GM19023 (cell line): ENCODE measurements around the gene SUSD4.

ENCODE experiments used
- ATAC-seq: cut with Tn5 transposase; IDR thresholded peaks from one replicate; pipeline ENCODE4 v1.9.1; 2021; ENCODE audit warnings: mild to moderate bottlenecking, moderate library complexity; ENCODE audit not compliant: unreplicated experiment

SUSD4 gene

DNA sequence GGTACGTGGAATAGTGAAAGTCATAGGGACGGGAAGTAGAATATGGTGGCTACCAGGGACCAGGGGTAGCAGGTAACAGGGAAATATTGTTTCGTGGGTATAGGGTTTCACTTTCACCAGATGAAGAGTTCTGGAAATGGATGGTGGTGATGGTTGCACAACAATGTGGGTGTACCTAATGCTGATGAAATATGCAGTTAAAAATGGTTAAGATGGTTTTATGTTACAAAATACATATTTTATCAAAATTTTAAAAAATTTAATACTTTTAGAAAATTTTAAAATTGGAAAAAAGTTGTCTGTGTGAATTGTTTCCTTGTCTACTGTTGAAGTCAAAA, 165.4 kb downstream of the SUSD4 start:
- no peak for ATAC-seq

DNA sequence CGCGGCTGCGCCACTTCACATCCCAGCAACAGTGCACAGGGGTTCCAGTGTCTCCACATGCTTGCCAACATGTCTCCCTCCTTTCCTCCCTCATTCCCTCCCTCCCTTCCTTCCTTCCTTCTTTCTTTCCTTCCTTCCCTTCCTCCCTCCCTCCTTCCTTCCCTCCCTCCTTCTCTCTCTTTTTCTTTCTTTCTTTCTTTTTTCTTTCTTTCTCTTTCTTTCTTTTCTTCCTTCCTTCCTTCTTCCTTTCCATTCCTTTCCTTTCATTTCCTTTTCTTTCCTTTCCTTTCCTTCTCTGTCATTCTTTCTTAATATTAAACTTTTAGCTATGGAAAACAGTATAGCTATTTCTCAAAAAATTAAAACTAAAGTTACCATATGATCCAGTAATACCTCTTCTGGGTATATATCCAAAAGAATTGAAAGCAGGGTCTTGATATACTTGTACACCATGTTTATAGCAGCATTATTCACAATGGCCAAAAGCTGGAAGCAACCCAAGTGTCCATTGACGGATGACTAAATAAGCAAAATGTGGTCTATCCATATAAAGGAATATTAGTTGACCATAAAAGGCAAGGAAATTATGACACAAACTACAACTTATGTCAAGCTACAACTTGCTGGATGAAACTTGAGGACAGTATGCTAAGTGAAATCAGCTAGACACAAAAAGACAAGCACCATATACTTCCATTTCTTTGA, 165.9 kb downstream of the SUSD4 start:
- no peak for ATAC-seq

DNA sequence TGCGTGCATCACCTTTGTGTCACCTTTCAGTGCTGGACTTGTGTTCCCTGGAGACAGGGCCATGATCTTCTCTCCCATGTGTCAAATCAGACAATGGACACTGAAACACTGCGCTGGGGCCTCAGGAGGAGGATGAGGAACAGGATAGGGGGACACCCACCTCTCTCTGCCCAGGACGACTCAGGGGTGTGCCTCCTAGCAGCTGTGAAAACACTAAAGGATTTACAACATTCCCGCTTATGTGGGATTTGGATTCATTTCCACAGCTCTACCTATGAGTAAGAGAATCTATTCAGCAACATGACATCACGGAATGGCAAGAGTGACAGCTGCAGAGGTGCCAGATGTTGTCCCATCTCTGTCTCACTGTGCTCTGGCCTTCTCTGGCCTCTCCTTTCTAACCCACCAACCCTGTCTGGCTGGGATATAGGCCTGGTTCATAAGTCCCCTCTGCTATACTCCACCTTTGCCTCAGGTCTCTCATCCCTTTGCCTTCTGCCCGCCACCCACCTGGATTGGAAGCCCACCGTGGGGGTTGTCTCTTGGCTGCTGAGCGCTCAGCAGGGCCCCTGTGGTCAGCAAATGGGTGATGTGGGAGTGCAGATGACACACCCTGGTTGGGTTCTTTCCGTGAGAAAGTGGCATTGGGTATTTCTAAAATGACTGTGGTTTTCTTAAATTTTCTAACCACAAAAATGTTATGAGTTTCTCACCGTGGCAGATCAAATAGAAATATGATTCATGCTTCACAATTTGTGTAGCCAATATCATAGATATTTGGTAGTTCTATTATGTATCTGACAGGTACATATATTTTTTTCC, 173.9 kb downstream of the SUSD4 start:
- ATAC-seq: no peak

DNA sequence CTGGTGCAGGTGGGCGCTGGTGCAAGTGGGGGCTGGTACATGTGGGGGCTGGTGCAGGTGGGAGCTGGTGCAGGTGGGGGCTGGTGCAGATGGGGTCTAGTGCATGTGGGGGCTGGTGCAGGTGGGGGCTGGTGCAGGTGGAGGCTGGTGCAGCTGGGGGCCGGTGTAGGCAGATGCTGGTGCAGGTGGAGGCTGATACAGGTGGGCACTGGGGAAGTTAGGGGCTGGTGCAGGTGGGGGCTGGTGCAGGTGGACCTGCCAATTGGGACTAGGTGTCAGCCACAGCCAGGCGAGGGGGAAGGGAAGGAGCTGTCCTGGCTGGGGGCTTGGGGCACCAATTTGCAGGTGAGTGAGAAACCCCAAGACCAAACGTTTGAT, 174.5 kb downstream of the SUSD4 start:
- no peak for ATAC-seq

DNA sequence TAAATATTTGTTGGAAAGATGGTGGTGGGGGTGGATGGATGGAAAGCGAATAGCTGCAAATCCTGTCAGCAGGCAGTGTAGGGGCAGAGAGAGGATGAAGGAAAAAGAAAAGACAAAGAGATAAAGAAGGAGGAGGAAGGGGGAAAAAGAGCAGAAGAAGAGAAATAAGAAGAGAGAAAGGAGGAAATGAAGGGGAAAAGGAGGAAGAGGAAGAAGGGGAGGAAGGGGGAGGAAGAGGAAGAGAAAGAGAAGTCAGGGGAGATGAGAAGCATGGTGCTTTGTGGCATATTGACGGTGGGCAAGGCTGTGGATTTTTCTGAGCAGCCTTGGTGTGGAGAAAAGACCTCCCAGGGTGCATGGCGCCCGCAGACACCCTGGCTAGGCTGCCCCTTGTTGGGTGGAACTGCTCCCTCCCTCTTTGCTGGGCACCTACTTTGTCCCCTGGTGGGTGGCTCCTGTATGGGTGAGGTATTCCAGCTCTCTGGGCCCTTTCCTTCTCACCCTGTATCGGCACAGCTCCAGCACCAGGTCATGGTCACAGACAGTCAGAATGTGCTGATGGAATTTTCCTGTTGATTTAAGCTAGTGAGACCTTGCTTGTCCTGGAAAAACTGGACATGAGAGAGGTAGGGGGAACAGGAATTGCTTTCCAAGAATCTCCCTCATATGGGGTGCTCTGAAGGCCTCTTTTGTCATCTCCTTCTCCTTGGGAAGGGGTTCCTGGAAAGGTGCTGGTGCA, 175.2 kb downstream of the SUSD4 start:
- ATAC-seq: no peak

DNA sequence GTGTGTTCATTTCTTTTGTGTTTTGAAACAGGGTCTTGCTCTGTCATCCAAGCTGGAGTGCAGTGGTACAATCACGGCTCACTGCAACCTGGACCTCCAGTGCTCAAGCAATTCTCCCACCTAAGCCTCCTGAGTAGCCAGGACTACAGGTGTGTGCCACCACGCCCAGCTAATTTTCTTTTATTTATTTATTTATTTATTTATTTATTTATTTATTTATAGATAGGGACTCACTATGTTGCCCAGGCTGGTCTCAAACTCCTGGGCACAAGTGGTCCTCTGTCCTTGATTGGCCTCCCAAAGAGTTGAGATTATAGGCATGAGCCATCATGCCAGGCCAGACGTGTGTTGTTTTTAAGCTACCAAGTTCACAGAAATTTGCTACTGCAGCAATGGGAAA, 177.2 kb downstream of the SUSD4 start:
- ATAC-seq: no peak

DNA sequence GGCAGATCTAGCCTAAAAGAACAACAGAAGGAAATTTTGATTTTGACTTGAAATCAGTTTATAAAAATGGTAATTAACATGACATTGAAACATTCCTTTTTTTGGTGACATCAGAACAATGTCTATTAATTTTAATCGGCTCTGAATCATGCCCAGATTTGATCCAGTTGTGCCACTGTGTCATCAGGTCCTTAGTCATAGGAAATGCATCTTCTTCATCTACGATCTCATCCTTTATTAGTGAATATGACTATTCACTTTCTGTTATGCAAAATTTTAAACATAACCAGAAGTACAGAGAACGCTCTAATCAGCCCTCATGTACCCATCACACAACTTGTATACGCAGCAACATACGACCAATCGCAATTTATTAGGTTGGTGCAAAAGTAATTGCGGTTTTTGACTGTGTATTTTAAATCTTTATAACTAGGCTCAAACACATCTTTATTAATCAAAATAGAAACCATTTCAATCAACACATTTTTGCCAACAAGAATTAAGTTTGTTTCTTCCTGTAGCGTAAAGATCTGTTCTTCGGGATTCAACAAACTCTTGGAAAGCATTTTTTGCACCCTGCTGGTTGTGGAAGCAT, 180.6 kb downstream of the SUSD4 start:
- no peak for ATAC-seq

DNA sequence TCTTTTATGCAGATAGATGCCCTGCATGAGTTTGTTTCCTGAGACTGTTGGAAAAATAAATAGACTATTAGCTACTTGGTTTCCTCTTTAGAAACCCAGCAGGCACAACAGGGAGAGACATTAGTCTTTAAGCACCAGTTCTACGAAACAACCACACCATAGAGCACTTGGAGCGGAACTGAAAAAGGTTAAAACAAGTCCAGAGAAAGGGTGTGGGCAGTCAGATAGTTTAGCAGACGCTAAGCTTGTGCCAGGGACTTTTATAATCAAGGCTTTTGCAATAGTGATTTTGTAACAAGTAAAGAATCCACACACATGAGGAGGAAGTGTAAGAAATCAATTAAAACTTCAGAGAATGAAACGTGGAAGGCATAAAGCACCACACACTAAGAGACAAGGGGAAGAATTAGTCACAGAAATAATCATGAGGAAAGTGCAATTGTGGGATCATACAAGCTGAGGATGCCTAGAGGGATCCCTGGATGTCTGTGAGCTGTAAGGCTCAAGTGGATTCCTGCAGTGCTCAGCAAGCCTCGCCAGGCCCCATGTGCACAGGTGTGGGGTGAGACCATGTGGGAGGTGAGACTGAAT, 183.2 kb downstream of the SUSD4 start:
- ATAC-seq: no peak

DNA sequence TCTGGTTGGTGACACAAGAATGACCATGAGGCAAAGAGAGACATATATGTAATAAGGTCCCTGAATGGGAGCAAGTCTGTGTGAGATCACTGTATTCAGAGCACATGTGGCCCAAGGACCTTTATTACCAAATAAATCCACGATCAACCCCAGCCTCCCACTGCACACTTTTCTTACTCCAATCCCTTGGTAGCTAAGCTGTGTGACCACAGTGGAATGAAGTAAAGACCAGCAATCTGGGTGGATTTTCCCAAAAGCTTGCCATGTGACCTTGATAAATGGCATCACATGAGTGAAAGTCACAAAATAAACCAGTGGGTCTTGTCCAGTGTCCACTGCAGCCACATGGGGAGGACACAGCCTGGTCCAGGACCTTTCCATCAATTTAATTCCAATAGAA, 184.2 kb downstream of the SUSD4 start:
- no peak for ATAC-seq

DNA sequence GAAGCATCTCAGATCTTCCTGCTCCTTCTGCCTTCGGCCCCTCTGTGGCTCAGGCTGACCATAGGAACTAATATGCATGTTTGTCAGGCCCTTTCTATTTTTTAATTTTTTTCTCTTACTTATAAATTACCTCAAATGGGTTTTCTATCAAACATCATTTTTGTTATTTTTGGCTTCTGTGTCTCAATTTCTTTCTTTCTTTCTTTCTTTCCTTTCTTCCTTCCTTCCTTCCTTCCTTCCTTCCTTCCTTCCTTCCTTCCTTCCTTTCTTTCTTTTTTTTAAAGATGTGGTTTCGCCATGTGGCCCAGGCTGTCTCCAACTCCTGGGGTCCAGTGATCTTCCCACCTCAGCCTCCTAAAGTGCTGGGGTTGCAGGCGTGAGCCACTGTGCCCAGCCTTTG, 184.7 kb downstream of the SUSD4 start:
- no peak for ATAC-seq

DNA sequence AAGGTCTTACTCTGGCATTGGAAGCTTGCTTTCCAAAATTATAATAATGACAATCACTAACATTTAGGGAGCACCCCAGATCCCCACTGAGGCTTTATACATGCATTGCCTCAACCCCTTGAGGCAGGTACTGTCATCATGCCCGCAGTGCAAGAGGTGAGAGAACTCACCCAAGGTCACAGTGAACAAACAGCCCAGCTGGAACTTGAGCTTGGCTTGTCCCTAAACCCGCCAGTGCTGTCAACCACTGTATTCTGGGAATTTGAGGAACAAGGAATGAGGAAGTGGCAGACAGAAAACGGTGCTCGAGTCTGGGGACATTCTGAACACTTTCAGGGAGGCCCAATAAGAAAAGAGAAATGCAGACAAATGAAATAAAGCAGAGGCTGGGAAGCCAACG, 186.3 kb downstream of the SUSD4 start:
- no peak for ATAC-seq

DNA sequence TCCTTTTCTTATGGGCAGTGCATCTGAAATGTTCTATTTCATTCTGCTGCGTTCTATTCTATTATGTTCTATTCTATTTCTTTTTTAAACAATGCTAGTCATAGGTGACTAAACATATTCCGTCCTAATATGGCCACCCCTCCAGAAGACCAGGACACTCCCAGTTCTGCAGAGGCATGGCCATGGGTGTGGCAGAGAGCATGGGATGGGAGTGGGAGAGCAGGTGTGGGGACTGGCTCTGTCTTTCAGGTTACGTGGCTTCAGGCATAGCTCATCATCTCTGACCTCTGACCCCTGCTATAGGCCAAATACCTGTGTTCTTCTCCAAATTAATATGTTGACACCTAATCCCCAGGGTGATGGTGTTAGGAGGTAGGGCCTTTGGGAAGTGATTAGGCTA, 187.5 kb downstream of the SUSD4 start:
- ATAC-seq: no peak

DNA sequence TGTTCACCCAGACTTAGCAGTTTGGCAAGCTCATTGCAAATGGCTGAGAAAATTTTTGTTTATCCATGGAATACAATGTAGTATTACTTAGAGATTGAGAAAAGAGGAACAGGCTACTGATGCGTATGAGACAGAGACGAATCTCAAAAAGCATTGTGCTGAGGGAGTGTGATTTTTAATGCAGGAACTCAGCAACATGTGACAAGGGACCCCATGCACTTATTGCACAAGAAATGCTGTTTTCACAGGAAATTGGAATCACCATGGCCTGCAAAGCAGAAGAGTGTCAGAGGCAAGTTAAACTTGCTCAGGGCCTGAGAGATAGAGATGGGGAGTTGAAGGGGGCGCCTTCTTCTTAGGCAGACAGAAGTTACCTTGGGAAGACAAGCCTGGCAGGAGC, 188.3 kb downstream of the SUSD4 start:
- no peak for ATAC-seq

DNA sequence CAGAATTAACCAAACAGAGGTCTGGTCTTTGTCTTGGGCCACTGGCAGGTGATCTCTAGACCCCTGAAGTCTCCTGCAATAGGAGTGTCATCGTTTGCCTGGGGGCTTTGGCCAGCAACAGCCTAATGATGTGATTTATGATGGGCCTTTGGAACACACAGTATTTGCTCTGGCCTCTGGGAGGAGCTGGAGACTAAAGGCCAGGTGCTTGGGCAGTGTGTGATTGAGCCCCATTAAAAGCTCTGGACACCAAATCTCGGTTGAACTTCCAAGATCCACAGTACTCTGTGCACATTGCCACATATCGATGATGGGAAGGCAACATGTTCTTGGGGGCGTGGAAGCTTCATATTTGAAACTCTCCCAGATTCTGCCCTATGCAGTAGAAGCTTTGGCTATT, 188.9 kb downstream of the SUSD4 start:
- no peak for ATAC-seq
